Activated CD4-positive, alpha-beta memory T cell treated with anti-CD3 and anti-CD28 coated beads for 36 hours (primary cell): Measurements from ENCODE around the gene PPP6R1. TPM values are rescaled to one million over a fixed set of nuclear protein-coding genes. Genes with fewer than 3 reads are reported as not detected.

Experiments
- CTCF ChIA-PET: fragments of 350-600 bp; sonication (Branson Sonifier 250); formaldehyde crosslinking; loops from one replicate; lab custom pipeline; 2021; ENCODE audit warnings: antibody characterized with exemption, inconsistent platforms; lab: Charles Lee
- POLR2A ChIA-PET: fragments of 350-600 bp; sonication (Branson Sonifier 250); formaldehyde crosslinking; loops from one replicate; lab custom pipeline; 2021; ENCODE audit warnings: antibody characterized with exemption; lab: Charles Lee
- DNase-seq: peaks from one replicate; pipeline ENCODE4 v3.0.0-alpha.2; 2020
- H3K27ac Mint-ChIP-seq: one replicate; pipeline ENCODE4 v1.8.0; 2021; ENCODE audit warnings: mixed read lengths
- H3K27me3 Mint-ChIP-seq: one replicate; pipeline ENCODE4 v1.8.0; 2021; ENCODE audit warnings: mixed read lengths
- H3K36me3 Mint-ChIP-seq: one replicate; pipeline ENCODE4 v1.8.0; 2021; ENCODE audit warnings: mixed read lengths
- H3K4me1 Mint-ChIP-seq: one replicate; pipeline ENCODE4 v1.8.0; 2021; ENCODE audit warnings: low read depth, mixed read lengths
- H3K4me3 Mint-ChIP-seq: one replicate; pipeline ENCODE4 v1.8.0; 2021; ENCODE audit warnings: mild to moderate bottlenecking, mixed read lengths
- H3K9me3 Mint-ChIP-seq: one replicate; pipeline ENCODE4 v1.8.0; 2021; ENCODE audit warnings: mixed read lengths
- intact Hi-C: fragments of 100-400 bp; cut with micrococcal nuclease; formaldehyde crosslinking; loops from one replicate; pipeline ENCODE4 v1.15.1; 2023
- total RNA-seq, 2 experiments: library from RNA; stranded (reverse); gene quantifications; one replicate each; pipeline ENCODE4 v1.2.3, GENCODE V29; 2021

Gene PPP6R1
- total RNA-seq, 2 experiments from 2014 or later: 180 to 200 TPM

DNA sequence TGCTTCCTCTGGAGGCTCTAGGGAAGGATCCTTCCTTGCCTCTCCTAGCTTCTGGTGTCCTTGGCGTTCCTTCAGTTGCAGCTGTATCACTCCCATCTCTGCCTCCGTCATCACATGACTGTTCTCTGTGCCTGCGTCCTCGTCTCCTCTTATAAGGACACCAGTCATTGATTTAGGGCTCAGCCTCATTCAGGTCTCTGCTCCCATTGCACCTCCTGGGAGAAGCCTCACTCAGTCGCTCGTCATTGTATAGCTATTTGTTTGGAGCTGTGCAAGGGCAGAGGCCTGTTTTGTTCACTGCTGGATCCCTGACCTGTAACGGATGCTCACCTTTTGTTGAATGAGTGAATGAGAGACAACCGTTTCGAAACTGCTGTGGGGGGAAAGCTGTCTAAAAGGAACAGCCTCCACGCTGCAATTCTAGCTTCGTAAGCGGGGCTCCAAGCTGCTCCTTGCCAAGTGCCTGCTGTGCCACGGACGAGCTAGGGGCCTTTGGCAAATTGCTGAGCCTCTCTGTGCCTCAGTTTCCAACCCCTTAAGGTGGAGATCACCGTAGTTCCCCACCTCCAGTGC is 42.2 kb upstream of the PPP6R1 start:
- H3K4me1 Mint-ChIP-seq: no peaks in the 10 kb centered on the region
- POLR2A ChIA-PET: interaction anchor here (0.5 to 2.9 kb wide), 7 partner anchors 13 to 106 kb away, joined by 3 to 17 read pairs (median 3); partner anchors contain the start of genes TMEM238 and UBE2S
- H3K4me3 Mint-ChIP-seq: peak overlapping the region; percentile 72

DNA sequence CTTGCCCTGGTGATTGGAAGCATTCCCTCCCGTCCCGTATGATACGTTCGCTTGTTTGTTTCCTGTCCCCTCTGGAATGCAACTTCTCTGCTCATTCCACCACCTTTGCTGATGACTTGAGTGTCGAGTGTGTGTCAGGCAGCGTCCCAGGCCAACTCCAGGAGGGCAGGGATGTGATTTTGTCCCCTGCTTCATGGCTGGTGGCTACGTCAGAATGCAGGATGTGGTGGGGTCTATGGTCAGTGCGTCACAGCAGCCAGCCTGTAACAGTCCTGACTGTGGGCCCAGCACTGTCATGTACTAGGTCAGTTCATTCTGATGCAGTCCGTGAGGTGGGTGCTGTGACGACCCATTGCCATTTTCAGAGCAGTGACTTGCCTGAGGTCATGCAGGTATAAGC is 41.2 kb upstream of the PPP6R1 start:
- no peak overlapping the region for H3K4me3 Mint-ChIP-seq
- H3K9me3 Mint-ChIP-seq: no peaks in the 10 kb centered on the region
- DNase-seq: no peak
- no peak overlapping the region for H3K27ac Mint-ChIP-seq
- H3K36me3 Mint-ChIP-seq: no peaks in the 10 kb centered on the region
- intact Hi-C loops: no loop called here
- ChIA-PET POLR2A (no interaction called here), CTCF (no interaction called here)
- no peaks in the 10 kb centered on the region for H3K27me3 Mint-ChIP-seq
- H3K4me1 Mint-ChIP-seq: no peaks in the 10 kb centered on the region

More for the DNA sequence above, 42.2 kb upstream of the PPP6R1 start:
- DNase-seq: no peak
- CTCF ChIA-PET: interaction anchor here (0.6 to 3.6 kb wide), 42 partner anchors 9 to 1247 kb away, joined by 3 to 43 read pairs (median 5); partner anchors contain the start of genes HSPBP1, ISOC2, KMT5C and PPP1R12C
- Mint-ChIP-seq H3K27ac (no peak overlapping the region), H3K36me3 (peaks cover 2% of the 10 kb centered on the region), H3K9me3 (no peaks in the 10 kb centered on the region), H3K27me3 (no peaks in the 10 kb centered on the region)
- intact Hi-C loops: no loop called here

DNA sequence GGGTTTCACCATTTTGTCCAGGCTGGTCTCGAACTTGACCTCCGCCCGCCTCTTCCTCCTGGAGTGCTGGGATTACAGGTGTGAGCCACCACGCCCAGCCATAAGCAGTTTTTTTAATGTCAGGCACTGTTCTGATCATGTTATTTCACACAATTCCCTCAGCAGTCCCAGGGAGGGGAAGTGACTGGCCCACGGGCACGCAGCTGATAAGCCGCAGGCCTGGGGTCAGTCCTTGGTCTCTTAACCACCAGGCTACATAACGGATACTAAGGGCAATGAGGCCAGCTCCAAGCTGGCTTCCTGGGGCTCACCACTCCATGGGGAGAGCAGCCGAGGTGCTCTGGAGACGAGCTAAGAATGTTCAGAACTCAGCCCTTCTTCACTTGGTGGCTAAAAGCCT is 38.5 kb upstream of the PPP6R1 start:
- Mint-ChIP-seq H3K9me3 (no peaks in the 10 kb centered on the region), H3K4me1 (no peaks in the 10 kb centered on the region), H3K4me3 (no peak overlapping the region), H3K36me3 (no peaks in the 10 kb centered on the region), H3K27me3 (no peaks in the 10 kb centered on the region), H3K27ac (no peak overlapping the region)
- ChIA-PET CTCF (no interaction called here), POLR2A (no interaction called here)
- intact Hi-C loops: no loop called here
- DNase-seq: no peak

DNA sequence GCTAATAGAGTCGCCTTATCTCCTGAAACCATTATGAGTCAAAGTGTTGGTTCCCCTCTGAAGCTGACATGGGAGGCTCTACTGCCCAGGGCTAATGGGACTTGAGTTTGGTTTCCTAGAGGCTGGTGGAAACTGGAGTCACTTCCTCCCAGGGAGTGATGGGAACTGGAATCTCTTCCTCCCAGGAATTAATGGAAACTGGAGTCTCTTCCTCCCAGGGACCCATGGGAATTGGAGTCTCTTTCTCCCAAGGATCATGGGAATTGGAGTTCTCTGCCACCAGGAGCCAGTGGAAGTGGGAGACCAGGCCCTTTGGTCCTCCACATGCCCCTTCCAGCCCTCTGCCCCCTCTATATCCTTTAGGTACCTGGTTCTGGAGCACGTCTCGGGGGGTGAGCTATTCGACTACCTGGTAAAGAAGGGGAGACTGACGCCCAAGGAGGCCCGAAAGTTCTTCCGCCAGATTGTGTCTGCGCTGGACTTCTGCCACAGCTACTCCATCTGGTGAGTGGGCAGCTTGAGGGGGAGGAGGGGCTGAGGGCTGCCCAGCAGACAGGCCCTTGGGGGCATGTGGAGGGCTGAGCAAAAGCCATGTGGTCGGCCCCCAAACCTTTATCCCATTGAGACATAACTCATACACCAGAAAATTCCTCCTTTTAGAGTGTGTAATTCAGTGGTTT is 30.4 kb upstream of the PPP6R1 start:
- Mint-ChIP-seq H3K4me1 (no peaks in the 10 kb centered on the region), H3K9me3 (no peaks in the 10 kb centered on the region), H3K4me3 (no peak overlapping the region), H3K27me3 (no peaks in the 10 kb centered on the region), H3K36me3 (no peaks in the 10 kb centered on the region), H3K27ac (no peak overlapping the region)
- ChIA-PET POLR2A (no interaction called here), CTCF (interaction anchor here (1.8 to 2.5 kb wide), 2 partner anchors 12 to 14 kb away, joined by 6 to 9 read pairs; no protein-coding TSS in a partner anchor)
- intact Hi-C loops: no loop called here
- no peak for DNase-seq

DNA sequence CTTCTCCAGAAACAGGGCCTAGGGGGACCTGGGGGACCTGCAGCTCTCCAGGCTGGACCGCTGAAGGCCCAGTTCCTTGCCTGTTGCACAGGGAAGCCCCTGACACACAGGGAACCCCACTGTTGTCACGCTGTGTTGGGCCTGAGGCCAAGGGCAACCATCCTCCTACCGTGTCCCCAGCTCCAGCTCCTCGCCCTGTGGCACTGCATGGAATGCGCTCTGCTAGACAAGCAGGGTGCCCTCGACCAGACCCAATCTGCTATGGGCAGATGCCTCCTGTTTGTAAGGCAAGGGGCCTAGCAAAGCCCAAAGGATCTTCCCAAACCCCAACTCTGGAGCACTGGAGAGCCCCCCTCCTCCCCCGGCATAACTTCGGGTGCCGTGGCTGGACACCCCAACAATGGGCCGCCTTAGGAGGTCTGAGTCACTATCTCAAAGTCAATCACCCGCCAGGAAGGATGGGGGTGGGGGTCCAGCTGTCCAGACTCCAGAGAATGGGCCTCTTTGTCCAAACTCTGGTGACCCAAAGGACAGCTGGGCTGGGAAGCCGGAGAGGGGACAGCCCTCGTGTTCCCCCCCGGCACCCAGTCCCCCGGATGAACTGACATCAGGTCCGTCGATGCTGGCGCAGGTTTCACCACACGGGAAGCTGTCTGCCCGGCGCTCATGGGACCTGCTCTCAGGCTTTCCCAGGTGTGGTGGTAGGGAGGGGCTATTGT is 28.7 kb upstream of the PPP6R1 start:
- H3K27ac Mint-ChIP-seq: no peak overlapping the region
- CTCF ChIA-PET: interaction anchor here (1.8 to 2.5 kb wide), 2 partner anchors 14 to 15 kb away, joined by 6 to 9 read pairs; no protein-coding TSS in a partner anchor
- POLR2A ChIA-PET: interaction anchor here (0.6 kb wide), 1 partner anchor 14 kb away, joined by 3 read pairs; no protein-coding TSS in a partner anchor

DNA sequence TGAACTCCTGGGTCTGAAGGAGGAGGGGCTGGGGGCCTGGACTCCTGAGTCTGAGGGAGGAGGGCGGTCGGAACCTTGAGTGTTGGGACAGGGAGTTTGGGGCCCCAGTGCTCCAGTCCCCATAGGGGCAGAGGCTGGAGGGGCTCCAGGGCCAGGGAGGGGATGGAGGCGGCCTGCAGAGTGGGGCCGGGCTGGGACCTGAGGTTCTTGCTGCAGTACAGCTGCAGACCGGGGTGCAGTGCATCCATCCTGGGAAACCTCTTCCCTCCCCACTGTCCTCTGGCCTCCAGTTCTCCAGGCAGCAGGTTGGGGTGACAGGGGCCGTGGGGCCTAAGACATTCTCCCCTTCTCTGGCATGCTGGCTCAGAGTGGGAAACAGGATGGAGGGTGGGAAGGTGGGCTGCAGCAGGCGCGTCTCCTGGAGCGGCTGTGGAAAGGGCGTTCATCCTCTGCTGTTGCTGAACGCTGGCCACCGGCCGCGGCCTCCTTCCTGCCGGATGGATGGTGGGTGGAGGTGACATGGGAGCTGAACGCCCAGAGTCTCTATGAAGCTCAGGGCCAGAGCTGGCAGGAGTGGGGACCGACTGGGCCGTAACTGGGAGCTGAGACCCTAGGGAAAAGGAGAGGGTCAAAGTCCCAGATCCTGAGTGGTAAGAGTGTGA is 26.5 kb upstream of the PPP6R1 start:
- Mint-ChIP-seq H3K27ac (no peak overlapping the region), H3K4me3 (no peak overlapping the region), H3K9me3 (no peaks in the 10 kb centered on the region), H3K36me3 (no peaks in the 10 kb centered on the region), H3K4me1 (peaks cover 16% of the 10 kb centered on the region), H3K27me3 (no peaks in the 10 kb centered on the region)
- ChIA-PET POLR2A (no interaction called here), CTCF (interaction anchor here (0.7 kb wide), 1 partner anchor 76 kb away, joined by 3 read pairs; no protein-coding TSS in a partner anchor)
- intact Hi-C loops: no loop called here
- DNase-seq: no peak

More for the DNA sequence above, 28.7 kb upstream of the PPP6R1 start:
- Mint-ChIP-seq H3K36me3 (no peaks in the 10 kb centered on the region), H3K4me1 (peaks cover 9% of the 10 kb centered on the region), H3K27me3 (no peaks in the 10 kb centered on the region), H3K9me3 (no peaks in the 10 kb centered on the region), H3K4me3 (no peak overlapping the region)
- intact Hi-C loops: no loop called here
- no peak for DNase-seq

DNA sequence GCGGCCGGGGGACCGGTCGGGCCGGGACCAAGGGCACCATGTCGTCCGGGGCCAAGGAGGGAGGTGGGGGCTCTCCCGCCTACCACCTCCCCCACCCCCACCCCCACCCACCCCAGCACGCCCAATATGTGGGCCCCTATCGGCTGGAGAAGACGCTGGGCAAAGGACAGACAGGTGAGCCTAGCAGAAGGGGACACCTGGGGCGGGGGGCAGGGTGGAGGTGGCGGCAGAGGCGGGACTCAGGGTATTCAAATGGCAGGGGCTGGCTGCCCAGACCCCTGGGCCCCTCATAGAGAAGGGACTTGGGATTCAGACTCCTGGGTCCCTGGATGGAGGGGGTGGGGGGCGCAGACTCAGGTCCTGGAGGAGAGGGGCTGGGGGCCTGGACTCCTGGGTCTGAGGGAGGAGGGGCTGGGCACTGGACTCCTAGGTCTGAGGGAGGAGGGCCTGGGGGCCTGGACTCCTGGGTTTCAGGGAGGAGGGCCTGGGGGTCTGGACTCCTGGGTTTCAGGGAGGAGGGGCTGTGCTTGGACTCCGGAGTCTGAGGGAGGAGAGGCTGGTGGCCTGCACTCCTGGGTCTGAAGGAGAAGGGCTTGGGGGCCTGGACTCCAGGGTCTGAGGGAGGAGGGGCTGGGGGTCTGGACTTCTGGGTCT is 25.7 kb upstream of the PPP6R1 start:
- no peak for DNase-seq
- no peak overlapping the region for H3K27ac Mint-ChIP-seq
- CTCF ChIA-PET: no interaction called here

DNA sequence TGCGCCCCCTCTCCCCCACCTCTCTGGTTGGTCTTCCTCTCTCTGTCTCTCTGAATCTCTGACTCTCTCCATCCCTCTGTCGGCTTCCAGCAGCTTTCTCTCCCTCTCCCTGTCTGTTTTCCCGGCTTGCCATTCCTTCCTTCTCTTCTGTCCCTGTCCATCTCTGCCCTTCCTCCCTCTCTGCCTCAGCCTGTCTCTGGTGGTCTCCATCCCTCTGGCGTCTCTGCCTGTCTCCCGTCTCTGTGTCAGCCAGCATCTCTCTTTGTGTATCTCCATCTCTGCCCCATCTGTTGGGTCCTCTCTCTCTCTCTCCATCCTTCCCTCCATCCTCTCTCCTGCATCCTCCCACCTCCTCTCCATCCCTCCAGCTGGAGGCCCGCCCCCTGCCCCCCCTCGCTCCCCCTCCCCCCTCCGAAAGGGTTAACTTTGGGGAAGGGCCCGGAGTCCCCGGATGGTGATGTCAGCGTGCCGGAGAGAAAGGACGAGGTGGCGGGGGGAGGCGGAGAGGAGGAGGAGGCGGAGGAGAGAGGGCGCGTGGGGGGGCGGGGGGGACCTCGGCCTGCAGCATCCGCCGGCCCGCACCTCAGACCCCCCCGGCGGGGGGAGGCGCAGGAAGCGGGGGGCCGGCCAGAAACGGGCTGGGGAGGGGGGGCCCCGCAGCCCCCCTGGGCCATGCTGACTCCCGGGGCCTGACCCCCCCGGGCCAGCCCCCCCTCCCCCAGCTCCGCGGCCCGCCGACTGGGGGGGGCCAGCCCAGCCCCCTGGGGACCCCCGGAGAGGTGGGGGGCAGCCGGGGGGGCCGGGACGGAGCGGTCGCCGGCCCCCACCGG is 24.9 kb upstream of the PPP6R1 start, which contains the start of gene BRSK1:
BRSK1 (plus strand) TSS at position 450 of the 830 bp plus-strand sequence. CDS start 446 bp downstream, outside the sequence.
- peak; percentile 63 for DNase-seq
- ChIA-PET POLR2A (no interaction called here), CTCF (no interaction called here)
- H3K4me3 Mint-ChIP-seq: peak within 1 kb of the TSS; percentile 23
- no peaks in the 10 kb centered on the region for H3K27me3 Mint-ChIP-seq
- no peaks in the 10 kb centered on the region for H3K36me3 Mint-ChIP-seq
- no peak within 1 kb of the TSS for H3K27ac Mint-ChIP-seq
- H3K9me3 Mint-ChIP-seq: no peaks in the 10 kb centered on the region
- peaks cover 24% of the 10 kb centered on the region for H3K4me1 Mint-ChIP-seq
- intact Hi-C loops: no loop called here

More for the DNA sequence above, 25.7 kb upstream of the PPP6R1 start:
- Mint-ChIP-seq H3K4me1 (peaks cover 21% of the 10 kb centered on the region), H3K27me3 (no peaks in the 10 kb centered on the region), H3K9me3 (no peaks in the 10 kb centered on the region), H3K36me3 (no peaks in the 10 kb centered on the region), H3K4me3 (no peak overlapping the region)
- POLR2A ChIA-PET: no interaction called here
- intact Hi-C loops: no loop called here

DNA sequence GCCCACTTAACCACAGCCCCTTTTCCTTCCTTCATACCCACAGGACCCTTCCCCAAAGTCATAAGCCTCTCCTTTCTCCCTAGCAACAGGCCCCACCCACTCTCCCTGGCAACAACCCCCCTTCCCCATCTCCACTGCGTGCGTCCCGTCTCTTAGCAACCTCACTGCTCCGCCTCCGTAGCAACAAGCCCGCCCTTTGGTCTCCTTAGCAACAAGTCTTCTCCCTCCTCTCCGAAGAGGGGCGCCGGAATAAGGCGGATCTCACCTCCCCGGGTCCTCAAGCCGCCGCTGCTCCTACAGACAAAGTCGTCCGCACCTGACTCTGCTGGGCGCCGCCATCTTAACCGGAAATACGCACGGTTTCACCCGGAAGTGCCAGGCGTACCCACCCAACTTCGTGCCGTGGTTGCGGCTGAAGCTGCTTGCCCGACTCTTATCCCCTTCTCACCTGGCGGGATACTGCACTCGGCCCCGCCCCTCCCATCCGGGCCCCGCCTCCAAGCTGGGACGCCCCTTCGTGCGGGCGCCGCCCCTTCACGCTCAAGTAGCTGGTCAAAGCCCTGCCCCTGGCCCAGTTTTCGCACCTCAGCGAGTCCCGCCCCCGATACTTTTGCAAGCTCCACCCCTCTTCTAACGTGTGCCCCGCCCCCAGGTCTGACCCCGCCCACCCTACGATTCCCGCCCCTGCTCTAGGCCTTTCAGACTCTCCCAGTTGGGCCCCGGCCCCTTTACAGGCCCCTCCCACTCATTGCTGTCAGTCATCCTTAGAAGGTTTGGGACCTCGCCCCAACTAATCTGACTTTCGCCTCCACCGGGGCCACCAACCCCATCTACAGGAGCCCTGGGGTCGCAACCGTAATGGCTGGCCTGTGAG is 21.2 kb upstream of the PPP6R1 start, which contains the start of gene HSPBP1:
HSPBP1 (minus strand) TSS at position 341 of the 874 bp plus-strand sequence. CDS start 502 bp downstream, outside the sequence.
- Mint-ChIP-seq H3K4me3 (peak within 1 kb of the TSS; percentile 93), H3K36me3 (peaks cover 10% of the 10 kb centered on the region), H3K9me3 (no peaks in the 10 kb centered on the region), H3K27ac (peak within 1 kb of the TSS; percentile 84), H3K27me3 (no peaks in the 10 kb centered on the region), H3K4me1 (peaks cover 42% of the 10 kb centered on the region)
- DNase-seq: peak; percentile 98
- ChIA-PET POLR2A (interaction anchor here (0.7 to 1.7 kb wide), 6 partner anchors 21 to 196 kb away, joined by 3 to 18 read pairs (median 5); partner anchors contain the start of genes KMT5C, PPP6R1, TMEM238 and ZNF628), CTCF (interaction anchor here (0.8 to 1.7 kb wide), 3 partner anchors 12 to 104 kb away, joined by 4 to 5 read pairs (median 5); partner anchors contain the start of gene TMEM238)
- intact Hi-C loops: loop anchor here (1.0 kb wide), 2 partner anchors 21 to 59 kb away; partner anchors contain the start of genes KMT5C and PPP6R1
